Ramos (cell line): ENCODE results near the gene KCNN3.

Source experiments
- in situ Hi-C: fragments of 300-500 bp; cut with MboI; formaldehyde crosslinking; loops from one replicate; pipeline ENCODE4 v1.14.3; 2022; ENCODE audit warnings: low sequenced_read_pairs; ENCODE audit not compliant: unreplicated experiment

Gene KCNN3

DNA sequence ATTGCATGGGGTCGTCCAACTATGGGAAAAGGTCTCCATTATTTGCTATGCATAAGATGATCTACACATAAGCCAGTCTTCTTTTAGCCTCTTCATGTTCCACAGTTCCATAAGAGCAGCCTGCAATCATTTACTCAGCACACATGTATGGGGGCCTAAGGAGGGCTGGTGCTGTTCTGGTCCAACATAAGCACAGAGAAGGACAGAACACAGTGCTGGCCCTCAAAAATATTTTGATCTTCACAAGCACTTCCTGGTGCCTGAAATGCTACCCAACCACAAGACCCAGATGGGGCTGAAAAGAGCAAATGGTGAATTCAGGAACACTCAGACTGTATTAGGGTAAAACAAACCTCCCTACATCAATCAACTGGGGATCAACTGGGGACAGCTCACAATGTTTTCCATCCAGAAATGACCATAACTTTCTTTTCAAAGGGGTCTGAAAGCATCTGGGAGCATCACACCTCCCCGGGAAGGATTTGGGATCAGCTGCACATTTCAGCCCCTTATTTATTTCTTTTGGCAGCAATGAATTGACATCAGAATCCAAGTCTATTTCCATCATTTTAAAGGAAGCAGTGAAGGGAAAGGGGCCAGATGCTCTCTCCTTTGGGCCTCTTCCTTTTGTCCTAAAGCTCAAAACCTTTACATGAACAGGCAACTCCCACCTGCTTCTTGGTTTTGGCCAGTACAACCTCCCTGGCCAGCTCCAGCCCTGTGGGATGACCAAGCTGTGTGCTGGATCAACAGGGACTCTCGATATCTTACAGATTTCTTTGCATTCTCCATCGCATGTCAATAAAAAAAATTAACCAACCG is 45.7 kb downstream of the KCNN3 start:
- in situ Hi-C loops, result no loop called here

DNA sequence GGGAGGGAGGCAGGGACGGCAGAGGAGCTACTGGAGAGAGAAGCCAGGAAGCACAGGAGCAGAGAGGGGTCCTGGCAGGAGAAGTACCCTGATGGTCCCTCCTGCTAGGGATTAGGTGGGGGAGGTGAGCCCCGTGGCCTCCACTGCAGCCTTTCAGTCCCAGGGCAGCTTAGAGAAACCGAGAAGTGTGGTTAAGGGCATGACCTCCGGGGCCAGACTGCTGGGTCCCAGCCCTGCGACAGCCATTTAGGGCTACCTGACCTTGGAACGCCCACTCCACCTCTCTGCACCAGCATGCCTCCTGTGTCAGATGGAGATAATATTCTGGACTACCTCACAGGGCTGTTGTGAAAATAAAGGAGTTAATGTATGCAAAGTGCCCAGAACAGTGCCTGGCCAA is 47.4 kb downstream of the KCNN3 start:
- in situ Hi-C loops, result no loop called here

DNA sequence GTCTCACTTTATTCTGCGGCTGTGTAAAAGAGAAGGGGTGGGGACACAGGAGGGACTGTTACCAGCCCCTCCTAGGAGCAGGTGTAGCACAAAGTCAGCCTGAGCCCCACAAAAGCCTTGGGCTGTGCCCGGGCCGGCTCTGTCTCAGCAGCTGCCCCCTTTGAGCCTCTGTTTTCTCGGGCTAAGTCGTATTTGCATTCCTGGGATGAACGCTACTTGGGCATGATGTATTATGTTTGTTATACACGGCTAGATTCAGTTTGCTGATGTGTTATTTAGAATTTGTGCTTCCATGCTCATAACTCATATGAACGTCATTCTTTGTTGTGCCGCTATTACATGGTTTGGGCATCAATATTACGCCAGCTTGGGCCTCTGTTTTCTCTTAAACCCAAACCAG is 47.8 kb downstream of the KCNN3 start:
- in situ Hi-C loops, result no loop called here

DNA sequence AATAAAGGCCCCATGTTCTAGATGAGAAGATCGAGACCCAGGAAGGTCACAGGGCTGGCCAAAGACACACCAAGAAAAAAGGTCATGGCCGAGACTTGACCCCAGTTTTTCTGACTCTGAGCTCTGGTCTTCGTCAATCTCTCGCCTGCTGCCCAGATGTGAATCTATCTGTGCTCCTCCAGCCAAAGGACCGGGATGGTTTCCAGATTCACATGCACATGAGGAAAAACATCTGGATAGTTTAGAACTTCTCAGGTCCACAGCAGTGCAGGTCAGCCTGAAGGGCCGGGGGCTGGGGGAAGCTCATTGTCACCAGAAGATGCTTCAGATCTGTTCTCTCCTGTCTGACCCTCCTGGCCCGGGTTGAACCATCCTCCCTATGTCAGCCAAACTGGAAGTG is 49.0 kb downstream of the KCNN3 start:
- in situ Hi-C loops, result no loop called here

DNA sequence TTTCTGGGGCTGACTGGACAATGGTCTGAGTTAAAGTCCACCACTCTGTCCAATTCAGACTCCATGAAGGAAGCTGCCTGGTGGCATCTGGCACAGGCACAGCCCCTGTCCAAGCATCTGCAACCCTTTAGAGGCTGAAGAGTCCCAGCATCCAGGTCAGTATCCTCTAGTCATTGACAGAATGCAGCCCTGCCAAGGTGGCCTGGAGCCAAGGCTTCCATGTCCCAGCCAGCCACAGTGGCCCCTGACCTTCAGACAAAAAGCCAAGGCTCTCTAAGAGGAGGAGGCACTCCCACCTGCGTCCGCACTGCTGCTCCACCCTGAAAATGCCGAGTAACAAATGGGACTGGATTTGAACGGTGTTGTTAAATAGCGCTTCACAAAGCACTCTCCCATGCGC is 49.4 kb downstream of the KCNN3 start:
- in situ Hi-C loops, result no loop called here

DNA sequence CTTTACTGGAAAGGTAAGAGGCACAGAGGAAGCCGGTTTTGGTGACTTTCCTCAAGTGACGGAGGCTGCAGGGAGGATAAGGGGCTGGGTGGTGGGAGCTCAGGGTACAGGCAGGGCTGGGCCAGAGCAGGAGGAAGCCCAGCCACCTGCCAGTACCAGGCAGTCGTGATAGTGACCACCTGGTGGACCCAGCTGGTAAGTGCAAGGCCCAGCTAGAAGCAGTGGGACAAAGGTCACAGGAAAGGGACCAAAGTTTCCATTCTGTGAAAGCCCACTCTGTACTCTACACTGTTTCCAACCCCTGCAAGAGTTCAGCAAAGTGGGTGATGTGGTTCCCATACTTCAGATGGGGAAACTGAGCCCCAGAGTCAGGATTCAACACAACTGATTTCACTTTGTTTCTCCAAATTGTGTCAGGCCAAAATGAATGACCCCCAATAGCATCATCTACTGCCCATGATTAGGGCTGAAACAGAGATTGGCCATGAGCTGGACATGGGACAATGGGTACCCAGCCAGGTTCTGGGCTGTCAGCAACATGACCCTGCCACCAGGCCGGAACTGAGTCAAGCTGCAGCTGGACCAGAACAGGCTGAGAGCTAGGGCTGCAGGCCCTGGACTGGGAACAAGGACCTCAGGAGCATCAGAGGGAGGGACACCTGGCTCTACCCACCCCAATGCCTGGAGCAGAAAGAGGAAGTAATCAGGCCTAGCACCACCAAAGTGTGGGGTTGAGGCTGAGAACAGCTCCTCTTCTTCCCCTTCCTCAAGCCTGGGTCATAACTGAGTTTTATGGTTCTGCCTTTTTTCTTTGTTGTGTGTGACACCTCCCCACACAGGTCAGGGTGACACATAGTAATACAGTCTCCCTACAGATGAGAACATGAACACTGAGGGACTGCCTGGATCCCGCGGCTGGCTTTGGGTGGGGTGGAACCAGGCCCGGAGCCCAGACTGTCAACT is 50.2 kb downstream of the KCNN3 start:
- in situ Hi-C loops, result no loop called here

- in situ Hi-C loops, result no loop called here
These were observed 51.2 kb downstream of the KCNN3 start for GRCh38 chr1:154818911-154819310.

DNA sequence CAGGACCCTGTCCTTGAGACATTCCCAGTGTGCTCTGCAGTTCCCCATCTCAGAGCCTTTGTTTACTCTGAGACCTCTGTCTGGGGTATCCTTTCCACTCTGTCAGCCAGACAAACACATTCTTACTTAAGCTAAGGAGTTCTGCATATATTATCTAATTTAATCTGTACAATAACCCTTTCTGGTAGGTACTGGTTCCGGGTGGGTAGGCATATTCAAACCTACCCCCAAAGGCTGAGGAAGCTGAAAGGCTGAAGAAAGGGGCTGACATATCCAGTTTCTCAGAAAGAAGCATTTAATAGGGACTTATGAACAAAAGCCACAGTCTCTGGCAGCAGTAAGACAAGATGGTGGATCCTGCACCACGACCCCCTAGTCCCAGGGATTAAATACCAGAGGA is 53.1 kb downstream of the KCNN3 start:
- in situ Hi-C loops, result no loop called here

GRCh38 chr1:154816369-154816768 is 53.7 kb downstream of the KCNN3 start:
- in situ Hi-C loops, result no loop called here

DNA sequence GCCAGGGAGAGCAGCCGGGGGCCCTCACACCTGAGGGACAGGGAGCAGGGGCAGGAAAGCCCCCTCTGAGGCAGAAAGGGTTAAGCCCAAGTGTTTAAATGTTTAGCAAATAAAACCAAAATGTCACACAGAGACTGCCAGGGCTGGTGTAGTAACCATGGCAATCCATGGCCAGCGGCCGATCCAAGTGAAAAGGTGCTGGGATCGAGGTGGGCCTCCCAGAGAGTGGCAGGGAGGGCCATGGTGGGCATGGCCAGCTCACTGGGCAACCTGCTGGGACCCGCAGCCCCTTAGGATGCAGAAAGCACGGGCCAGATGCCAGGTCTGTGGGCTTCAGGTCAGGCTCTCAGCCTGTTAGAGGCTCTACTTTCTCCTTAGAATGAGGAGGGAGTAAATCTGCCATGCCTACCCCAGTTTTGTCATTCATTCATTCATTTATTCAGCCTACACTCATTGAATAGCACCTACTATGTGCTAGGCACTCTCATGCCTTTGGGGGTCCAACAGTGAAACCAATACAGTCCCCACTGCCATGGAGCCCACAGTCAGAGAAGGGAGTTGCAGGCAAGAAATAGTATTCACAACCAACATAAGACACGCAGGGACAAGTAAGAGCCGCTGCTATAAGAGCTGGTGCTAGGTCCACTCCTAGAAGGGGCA is 56.1 kb downstream of the KCNN3 start:
- in situ Hi-C loops, result no loop called here

DNA sequence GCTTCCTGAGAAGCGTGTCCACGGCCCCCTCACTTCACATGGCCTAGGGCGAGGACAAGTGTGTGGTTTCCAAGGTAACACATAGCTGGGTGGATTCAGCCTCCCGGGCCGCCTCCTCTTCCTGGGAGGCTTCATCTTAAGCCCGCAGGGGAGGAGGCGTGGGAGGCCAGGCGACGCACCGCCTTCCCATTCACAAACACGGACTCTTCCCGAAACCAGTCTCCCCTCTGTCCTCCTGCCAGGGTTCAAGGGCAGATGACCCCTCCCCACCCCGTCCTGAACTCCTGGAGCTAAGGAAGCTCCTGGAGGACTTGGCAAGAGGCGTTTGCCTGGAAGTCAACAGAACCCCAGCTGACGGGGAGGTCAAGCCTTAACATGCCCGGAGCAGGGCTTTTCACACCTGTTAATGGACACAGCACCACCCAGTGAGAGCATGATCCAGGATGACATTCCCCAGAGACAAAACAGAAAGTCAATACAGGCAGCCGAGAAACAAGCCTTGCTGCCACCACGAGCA is 56.7 kb downstream of the KCNN3 start:
- in situ Hi-C loops, result no loop called here

DNA sequence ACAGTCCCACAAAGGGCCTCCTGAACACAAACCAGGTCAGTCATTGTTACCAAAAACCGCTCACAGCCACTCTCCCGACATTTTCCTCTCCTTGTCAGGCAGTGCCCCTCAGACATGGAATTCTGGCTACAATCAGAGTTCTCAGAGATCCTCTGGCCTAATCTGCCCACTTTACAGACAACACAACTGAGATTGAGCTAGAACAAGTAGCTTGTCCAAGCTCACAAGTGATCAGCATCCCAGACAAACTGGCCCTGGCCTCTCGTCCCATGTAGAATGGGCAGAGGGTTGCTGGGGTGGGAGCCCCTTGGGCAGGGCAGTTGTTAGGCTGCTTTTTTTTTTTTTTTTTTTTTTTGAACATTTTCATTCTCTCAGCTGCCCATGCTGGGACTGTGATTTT is 57.2 kb downstream of the KCNN3 start:
- in situ Hi-C loops, result no loop called here

- in situ Hi-C loops, result no loop called here
These were observed 59.5 kb downstream of the KCNN3 start for GRCh38 chr1:154810571-154810970.

DNA sequence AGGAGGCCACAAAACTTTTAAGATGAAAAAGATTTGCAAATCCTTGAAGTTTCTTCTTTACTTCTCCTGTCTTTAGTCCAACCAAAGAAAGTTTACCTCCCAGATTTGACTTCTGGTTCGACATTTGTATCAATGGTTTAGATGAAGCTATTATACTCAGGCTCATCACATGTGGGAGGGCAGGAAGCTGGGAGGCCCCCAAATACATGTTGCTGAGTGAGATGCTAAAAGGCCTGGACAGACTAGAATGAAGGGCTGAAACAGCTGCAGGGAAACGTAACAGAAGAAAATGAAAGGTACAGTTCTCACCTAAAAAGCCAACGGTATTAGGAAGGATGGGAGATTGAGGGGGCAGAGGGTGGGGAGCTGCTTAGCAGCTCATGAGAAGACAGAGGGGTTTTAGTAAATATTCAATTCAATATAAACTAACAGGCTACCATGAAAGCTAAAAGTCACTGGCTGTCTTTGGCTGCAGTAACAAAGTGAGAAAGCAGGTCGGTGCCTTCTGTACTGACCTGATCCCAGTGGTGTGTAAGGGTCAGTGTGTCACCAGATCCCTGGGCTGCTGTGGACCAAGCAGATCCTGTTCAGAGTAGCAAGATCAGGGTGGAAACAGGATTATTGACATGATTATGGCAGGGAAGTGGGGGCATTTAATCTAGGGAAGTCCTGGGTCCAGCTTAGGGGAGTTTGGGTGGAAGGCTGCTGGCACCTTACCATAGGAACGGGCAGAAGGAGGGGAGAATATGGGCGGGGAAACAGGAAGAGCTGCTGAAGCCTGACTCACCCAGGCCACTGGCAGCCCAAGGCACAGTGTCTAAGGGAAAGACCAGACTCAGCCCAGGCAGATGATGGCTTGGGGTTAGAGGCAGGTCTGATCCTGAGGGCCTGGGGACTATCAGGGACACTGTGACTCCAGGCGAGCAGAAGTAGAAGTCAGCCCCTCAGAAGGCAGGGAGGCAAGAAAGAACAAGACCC is 60.4 kb downstream of the KCNN3 start:
- in situ Hi-C loops, result no loop called here

GRCh38 chr1:154808909-154809262 is 61.2 kb downstream of the KCNN3 start:
- in situ Hi-C loops, result no loop called here

- in situ Hi-C loops, result no loop called here
These were observed 61.7 kb downstream of the KCNN3 start for GRCh38 chr1:154808261-154808908.

- in situ Hi-C loops, result no loop called here
These were observed 63.0 kb downstream of the KCNN3 start for GRCh38 chr1:154807048-154807591.

- in situ Hi-C loops, result no loop called here
These were observed 63.7 kb downstream of the KCNN3 start for GRCh38 chr1:154806333-154806732.
